GM23338 (cell line): ENCODE results near the gene ZCCHC14. TPM values are rescaled to one million over a fixed set of nuclear protein-coding genes. Genes with fewer than 3 reads are reported as not detected.
A peak's percentile ranks its signal among the peaks of the same experiment; 100 is the strongest.

ENCODE experiments used
- ATAC-seq: fragments of 200-7000 bp; cut with Tn5 transposase; 3 replicates; pipeline ENCODE4 v1.9.1; 2020
- DNase-seq: peaks from one replicate; pipeline ENCODE4 v3.0.0-alpha.2; 2015; ENCODE audit warnings: low spot score
- H2AFZ ChIP-seq: fragments of 200-600 bp; sonication (generic); 2 replicates; pipeline ENCODE4 v1.8.0; 2016; ENCODE audit warnings: antibody characterized with exemption, mild to moderate bottlenecking, moderate library complexity
- H3F3A ChIP-seq: fragments of 200-600 bp; sonication (generic); replicated peaks from 2 replicates; pipeline ENCODE4 v1.8.0; 2017; ENCODE audit warnings: antibody characterized with exemption, mixed run types, low read depth
- H3K27ac ChIP-seq: fragments of 200-600 bp; sonication (generic); 2 replicates; pipeline ENCODE4 v1.6.1; 2016; ENCODE audit warnings: low read depth
- H3K27me3 ChIP-seq: fragments of 200-600 bp; sonication (generic); 2 replicates; pipeline ENCODE4 v1.8.0; 2016; ENCODE audit warnings: mild to moderate bottlenecking, mixed run types, moderate library complexity; ENCODE audit not compliant: insufficient read depth
- H3K36me3 ChIP-seq: fragments of 200-600 bp; sonication (generic); 2 replicates; pipeline ENCODE4 v1.8.0; 2016; ENCODE audit warnings: mild to moderate bottlenecking; ENCODE audit not compliant: insufficient read depth
- H3K4me1 ChIP-seq: fragments of 200-600 bp; sonication (generic); 2 replicates; pipeline ENCODE4 v1.8.0; 2016; ENCODE audit warnings: mild to moderate bottlenecking, moderate library complexity; ENCODE audit not compliant: insufficient read depth
- H3K4me2 ChIP-seq: fragments of 200-600 bp; sonication (generic); 2 replicates; pipeline ENCODE4 v1.7.1; 2017; ENCODE audit warnings: mixed run types
- H3K4me3 ChIP-seq: fragments of 200-600 bp; sonication (generic); 2 replicates; pipeline ENCODE4 v1.6.1; 2016; ENCODE audit warnings: mixed run types
- H3K79me2 ChIP-seq: fragments of 200-600 bp; sonication (generic); replicated peaks from 2 replicates; pipeline ENCODE4 v1.8.0; 2017; ENCODE audit warnings: mild to moderate bottlenecking; ENCODE audit not compliant: insufficient read depth
- H3K9me2 ChIP-seq: fragments of 200-600 bp; sonication (generic); 2 replicates; pipeline ENCODE4 v1.8.0; 2017; ENCODE audit not compliant: insufficient read depth
- H4K20me1 ChIP-seq: fragments of 200-600 bp; sonication (generic); replicated peaks from 2 replicates; pipeline ENCODE4 v1.8.0; 2017; ENCODE audit warnings: mild to moderate bottlenecking; ENCODE audit not compliant: insufficient read depth
- H3K27ac Mint-ChIP-seq: 2 replicates; pipeline ENCODE4 v1.8.0; 2020; ENCODE audit warnings: inconsistent platforms, mild to moderate bottlenecking, moderate library complexity, mixed read lengths
- H3K27me3 Mint-ChIP-seq: 3 replicates; pipeline ENCODE4 v1.8.0; 2022; ENCODE audit warnings: low read depth, mild to moderate bottlenecking, moderate library complexity, mixed read lengths, inconsistent platforms; ENCODE audit not compliant: insufficient read depth, poor library complexity
- H3K36me3 Mint-ChIP-seq: 3 replicates; pipeline ENCODE4 v1.8.0; 2021; ENCODE audit warnings: low read depth, mild to moderate bottlenecking, inconsistent platforms, moderate library complexity, mixed read lengths
- H3K4me1 Mint-ChIP-seq: 3 replicates; pipeline ENCODE4 v1.8.0; 2020; ENCODE audit warnings: mild to moderate bottlenecking, inconsistent platforms, mixed read lengths
- H3K4me3 Mint-ChIP-seq: 3 replicates; pipeline ENCODE4 v1.8.0; 2021; ENCODE audit warnings: moderate library complexity, mild to moderate bottlenecking, inconsistent platforms, mixed read lengths
- H3K9me3 Mint-ChIP-seq: 3 replicates; pipeline ENCODE4 v1.8.0; 2020; ENCODE audit warnings: moderate library complexity, mild to moderate bottlenecking, inconsistent platforms, mixed read lengths
- CREB1 ChIP-seq: fragments of 250-450 bp; sonication (Bioruptor Pico); IDR thresholded peaks from 2 replicates; pipeline ENCODE4 v1.5.0; 2020; ENCODE audit warnings: low read depth, mild to moderate bottlenecking, moderate library complexity
- EZH2phosphoT487 ChIP-seq: fragments of 200-600 bp; sonication (generic); IDR thresholded peaks from one replicate; pipeline ENCODE4 v1.8.1; 2018; ENCODE audit warnings: antibody characterized with exemption; ENCODE audit not compliant: unreplicated experiment
- NANOG ChIP-seq: IDR thresholded peaks from 2 replicates; pipeline ENCODE4 v1.6.1; 2016; ENCODE audit warnings: antibody characterized with exemption, borderline replicate concordance
- polyA plus RNA-seq: library from polyadenylated mRNA; unstranded; fragments of >200 nt; fragmentation: Nextera tagmentation; extraction: Ambion mirVana; gene quantifications from 2 replicates; pipeline ENCODE4 v1.2.1, GENCODE V29; 2016
- total RNA-seq: library from RNA; depleted of rRNA; stranded (reverse); fragments of >200 nt; shearing (Covaris generic); gene quantifications from 2 replicates; pipeline ENCODE4 v1.2.3, GENCODE V29; 2014
- TF ChIP-seq, protein P1 (sequence below): fragments of 250-450 bp; sonication (Bioruptor Pico); IDR thresholded peaks from 2 replicates; pipeline ENCODE4 v1.5.0; 2020; ENCODE audit warnings: mild to moderate bottlenecking, moderate library complexity
- TF ChIP-seq, protein P2 (sequence below), 2 experiments: fragments of 200-600 bp in 1 of 2; sonication (generic) in 1 of 2; conservative IDR thresholded peaks; 2 replicates each; pipeline versions ENCODE4 v1.5.1 to v1.6.1; 2016 to 2017; ENCODE audit warnings: antibody characterized with exemption in 2 of 2, low read depth in 2 of 2, mild to moderate bottlenecking in 2 of 2, moderate library complexity in 1 of 2

ZCCHC14 gene
- total and polyA plus RNA-seq, 2 experiments from 2014 or later = 6.8 to 22.4 TPM

- TF ChIP-seq, protein P1, sequence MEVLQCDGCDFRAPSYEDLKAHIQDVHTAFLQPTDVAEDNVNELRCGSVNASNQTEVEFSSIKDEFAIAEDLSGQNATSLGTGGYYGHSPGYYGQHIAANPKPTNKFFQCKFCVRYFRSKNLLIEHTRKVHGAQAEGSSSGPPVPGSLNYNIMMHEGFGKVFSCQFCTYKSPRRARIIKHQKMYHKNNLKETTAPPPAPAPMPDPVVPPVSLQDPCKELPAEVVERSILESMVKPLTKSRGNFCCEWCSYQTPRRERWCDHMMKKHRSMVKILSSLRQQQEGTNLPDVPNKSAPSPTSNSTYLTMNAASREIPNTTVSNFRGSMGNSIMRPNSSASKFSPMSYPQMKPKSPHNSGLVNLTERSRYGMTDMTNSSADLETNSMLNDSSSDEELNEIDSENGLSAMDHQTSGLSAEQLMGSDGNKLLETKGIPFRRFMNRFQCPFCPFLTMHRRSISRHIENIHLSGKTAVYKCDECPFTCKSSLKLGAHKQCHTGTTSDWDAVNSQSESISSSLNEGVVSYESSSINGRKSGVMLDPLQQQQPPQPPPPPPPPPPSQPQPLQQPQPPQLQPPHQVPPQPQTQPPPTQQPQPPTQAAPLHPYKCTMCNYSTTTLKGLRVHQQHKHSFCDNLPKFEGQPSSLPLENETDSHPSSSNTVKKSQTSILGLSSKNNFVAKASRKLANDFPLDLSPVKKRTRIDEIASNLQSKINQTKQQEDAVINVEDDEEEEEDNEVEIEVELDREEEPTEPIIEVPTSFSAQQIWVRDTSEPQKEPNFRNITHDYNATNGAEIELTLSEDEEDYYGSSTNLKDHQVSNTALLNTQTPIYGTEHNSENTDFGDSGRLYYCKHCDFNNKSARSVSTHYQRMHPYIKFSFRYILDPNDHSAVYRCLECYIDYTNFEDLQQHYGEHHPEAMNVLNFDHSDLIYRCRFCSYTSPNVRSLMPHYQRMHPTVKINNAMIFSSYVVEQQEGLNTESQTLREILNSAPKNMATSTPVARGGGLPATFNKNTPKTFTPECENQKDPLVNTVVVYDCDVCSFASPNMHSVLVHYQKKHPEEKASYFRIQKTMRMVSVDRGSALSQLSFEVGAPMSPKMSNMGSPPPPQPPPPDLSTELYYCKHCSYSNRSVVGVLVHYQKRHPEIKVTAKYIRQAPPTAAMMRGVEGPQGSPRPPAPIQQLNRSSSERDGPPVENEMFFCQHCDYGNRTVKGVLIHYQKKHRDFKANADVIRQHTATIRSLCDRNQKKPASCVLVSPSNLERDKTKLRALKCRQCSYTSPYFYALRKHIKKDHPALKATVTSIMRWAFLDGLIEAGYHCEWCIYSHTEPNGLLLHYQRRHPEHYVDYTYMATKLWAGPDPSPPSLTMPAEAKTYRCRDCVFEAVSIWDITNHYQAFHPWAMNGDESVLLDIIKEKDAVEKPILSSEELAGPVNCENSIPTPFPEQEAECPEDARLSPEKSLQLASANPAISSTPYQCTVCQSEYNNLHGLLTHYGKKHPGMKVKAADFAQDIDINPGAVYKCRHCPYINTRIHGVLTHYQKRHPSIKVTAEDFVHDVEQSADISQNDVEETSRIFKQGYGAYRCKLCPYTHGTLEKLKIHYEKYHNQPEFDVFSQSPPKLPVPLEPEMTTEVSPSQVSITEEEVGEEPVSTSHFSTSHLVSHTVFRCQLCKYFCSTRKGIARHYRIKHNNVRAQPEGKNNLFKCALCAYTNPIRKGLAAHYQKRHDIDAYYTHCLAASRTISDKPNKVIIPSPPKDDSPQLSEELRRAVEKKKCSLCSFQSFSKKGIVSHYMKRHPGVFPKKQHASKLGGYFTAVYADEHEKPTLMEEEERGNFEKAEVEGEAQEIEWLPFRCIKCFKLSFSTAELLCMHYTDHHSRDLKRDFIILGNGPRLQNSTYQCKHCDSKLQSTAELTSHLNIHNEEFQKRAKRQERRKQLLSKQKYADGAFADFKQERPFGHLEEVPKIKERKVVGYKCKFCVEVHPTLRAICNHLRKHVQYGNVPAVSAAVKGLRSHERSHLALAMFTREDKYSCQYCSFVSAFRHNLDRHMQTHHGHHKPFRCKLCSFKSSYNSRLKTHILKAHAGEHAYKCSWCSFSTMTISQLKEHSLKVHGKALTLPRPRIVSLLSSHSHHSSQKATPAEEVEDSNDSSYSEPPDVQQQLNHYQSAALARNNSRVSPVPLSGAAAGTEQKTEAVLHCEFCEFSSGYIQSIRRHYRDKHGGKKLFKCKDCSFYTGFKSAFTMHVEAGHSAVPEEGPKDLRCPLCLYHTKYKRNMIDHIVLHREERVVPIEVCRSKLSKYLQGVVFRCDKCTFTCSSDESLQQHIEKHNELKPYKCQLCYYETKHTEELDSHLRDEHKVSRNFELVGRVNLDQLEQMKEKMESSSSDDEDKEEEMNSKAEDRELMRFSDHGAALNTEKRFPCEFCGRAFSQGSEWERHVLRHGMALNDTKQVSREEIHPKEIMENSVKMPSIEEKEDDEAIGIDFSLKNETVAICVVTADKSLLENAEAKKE (CRISPR knock-in tag) = no peak
These were observed 81.9 kb downstream of the ZCCHC14 start (continued) for GRCh38 chr16:87410968-87411367.

DNA sequence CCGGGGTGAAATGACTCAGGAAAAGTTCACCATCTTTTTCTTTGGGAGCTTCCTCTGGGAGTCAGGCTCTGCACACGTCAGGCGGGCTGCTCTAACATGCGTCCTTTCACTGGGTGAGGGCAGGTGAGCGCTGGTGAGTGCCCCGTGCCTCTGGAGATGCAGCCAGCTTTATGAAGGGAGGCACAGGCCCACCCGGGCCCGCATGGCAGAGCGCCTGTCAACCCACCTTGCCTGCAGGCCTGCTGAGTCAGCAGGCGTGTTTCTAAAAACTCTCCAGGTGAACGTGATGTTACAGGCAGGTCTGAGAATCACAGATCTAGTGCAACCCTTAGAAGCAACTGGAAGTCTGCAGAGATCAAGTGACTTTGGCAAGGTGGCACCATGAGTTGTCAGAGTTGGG, 82.3 kb downstream of the ZCCHC14 start:
- Mint-ChIP-seq H3K4me1 (peaks cover 3% of the 10 kb centered on the region; the same call in 1 of the 3 replicates), H3K27me3 (peaks cover 9% of the 10 kb centered on the region), H3K36me3 (peaks cover 59% of the 10 kb centered on the region), H3K4me3 (no peak overlapping the region), H3K9me3 (no peaks in the 10 kb centered on the region), H3K27ac (peak overlapping the region; percentile 43; the same call in 1 of the 2 replicates)
- DNase-seq = no peak
- Histone ChIP-seq H3K4me3 (no peak overlapping the region), H3K36me3 (no peaks in the 10 kb centered on the region), H3K4me2 (no peak overlapping the region), H3K27me3 (no peaks in the 10 kb centered on the region), H4K20me1 (peaks cover 3% of the 10 kb centered on the region; the same call in 1 of the 2 replicates), H2AFZ (no peak overlapping the region), H3K79me2 (no peaks in the 10 kb centered on the region), H3K27ac (no peak overlapping the region), H3K9me2 (no peaks in the 10 kb centered on the region), H3K4me1 (no peaks in the 10 kb centered on the region), H3F3A (no peaks in the 10 kb centered on the region)
- TF ChIP-seq EZH2phosphoT487 (no peak), NANOG (no peak), CREB1 (no peak)
- no peak for ATAC-seq

DNA sequence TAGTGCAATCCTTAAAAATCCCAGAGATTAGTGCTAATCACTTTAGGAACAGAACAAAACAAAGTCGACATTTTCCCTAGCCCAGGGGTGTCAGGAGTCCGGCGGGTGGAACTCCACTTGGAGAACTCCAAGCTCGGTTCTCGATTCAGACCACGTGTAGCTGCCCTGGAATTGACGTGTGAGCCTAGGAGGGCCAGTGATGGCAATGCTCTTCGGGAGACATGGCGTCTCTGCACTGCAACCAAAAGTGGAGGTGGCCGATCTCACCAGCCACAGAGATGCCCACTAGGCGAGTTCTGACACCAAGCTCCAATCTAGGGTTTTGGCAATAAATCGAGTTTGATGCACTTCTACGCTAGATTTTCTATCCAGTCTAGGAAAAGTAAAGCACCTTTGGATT, 83.0 kb downstream of the ZCCHC14 start:
- no peaks in the 10 kb centered on the region for H3K27me3 ChIP-seq
- no peaks in the 10 kb centered on the region for H3K9me2 ChIP-seq
- H3F3A ChIP-seq = 0 out of 2 replicates have a peak, but pooled peaks cover 3% of the 10 kb centered on the region
- Mint-ChIP-seq H3K27ac (no peak overlapping the region), H3K27me3 (peaks cover 9% of the 10 kb centered on the region), H3K4me1 (peaks cover 3% of the 10 kb centered on the region; the same call in 1 of the 3 replicates), H3K9me3 (no peaks in the 10 kb centered on the region), H3K4me3 (no peak overlapping the region), H3K36me3 (peaks cover 59% of the 10 kb centered on the region)
- H3K4me1 ChIP-seq = no peaks in the 10 kb centered on the region
- H3K4me3 ChIP-seq = no peak overlapping the region
- H3K79me2 ChIP-seq = no peaks in the 10 kb centered on the region
- no peak overlapping the region for H2AFZ ChIP-seq
- peaks cover 3% of the 10 kb centered on the region; the same call in 1 of the 2 replicates for H4K20me1 ChIP-seq
- no peak for ATAC-seq
- H3K36me3 ChIP-seq = no peaks in the 10 kb centered on the region
- no peak for DNase-seq
- no peak overlapping the region for H3K27ac ChIP-seq
- no peak overlapping the region for H3K4me2 ChIP-seq
- TF ChIP-seq, protein P2, sequence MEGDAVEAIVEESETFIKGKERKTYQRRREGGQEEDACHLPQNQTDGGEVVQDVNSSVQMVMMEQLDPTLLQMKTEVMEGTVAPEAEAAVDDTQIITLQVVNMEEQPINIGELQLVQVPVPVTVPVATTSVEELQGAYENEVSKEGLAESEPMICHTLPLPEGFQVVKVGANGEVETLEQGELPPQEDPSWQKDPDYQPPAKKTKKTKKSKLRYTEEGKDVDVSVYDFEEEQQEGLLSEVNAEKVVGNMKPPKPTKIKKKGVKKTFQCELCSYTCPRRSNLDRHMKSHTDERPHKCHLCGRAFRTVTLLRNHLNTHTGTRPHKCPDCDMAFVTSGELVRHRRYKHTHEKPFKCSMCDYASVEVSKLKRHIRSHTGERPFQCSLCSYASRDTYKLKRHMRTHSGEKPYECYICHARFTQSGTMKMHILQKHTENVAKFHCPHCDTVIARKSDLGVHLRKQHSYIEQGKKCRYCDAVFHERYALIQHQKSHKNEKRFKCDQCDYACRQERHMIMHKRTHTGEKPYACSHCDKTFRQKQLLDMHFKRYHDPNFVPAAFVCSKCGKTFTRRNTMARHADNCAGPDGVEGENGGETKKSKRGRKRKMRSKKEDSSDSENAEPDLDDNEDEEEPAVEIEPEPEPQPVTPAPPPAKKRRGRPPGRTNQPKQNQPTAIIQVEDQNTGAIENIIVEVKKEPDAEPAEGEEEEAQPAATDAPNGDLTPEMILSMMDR (conservative IDR thresholded peaks at IDR 0.05; ENCODE audit: low read depth in 2 of 2) = no peak
